B cell (primary cell): Measurements from ENCODE around the gene GSDME.

ENCODE experiments used
- CTCF ChIP-seq: fragments of 200-600 bp; IDR thresholded peaks from one replicate; pipeline ENCODE4 v1.8.0; 2022; ENCODE audit warnings: antibody characterized with exemption, mild to moderate bottlenecking
- EZH2 ChIP-seq: IDR thresholded peaks from 2 replicates; pipeline ENCODE4 v1.6.1; 2012; ENCODE audit warnings: borderline replicate concordance, low read depth, mild to moderate bottlenecking, moderate library complexity, low read length; ENCODE audit not compliant: insufficient read depth, poor library complexity, severe bottlenecking

GRCh38 chr7:24731313-24731712, 26.0 kb downstream of the GSDME start:
- no peak for TF ChIP-seq CTCF
- TF ChIP-seq EZH2: no peak
